Thyroid gland (tissue), 4 donors: ENCODE measurements around the gene USP37. TPM values are rescaled to one million over a fixed set of nuclear protein-coding genes. Genes with fewer than 3 reads are reported as not detected.

Experiments used
- DNase-seq, 2 donors: peaks; one replicate each; pipeline ENCODE4 v3.0.0-alpha.2; 2019
- H3K27ac ChIP-seq, 3 donors: fragments of 200-600 bp; sonication (generic); 1 replicate in 2 of 3; 2 replicates in 1 of 3; pipeline ENCODE4 v1.5.1; 2016 to 2019; ENCODE audit warnings: mild to moderate bottlenecking in 1 of 3, moderate library complexity in 1 of 3
- H3K27me3 ChIP-seq: fragments of 200-600 bp; sonication (generic); one replicate; pipeline ENCODE4 v1.5.1; 2019
- H3K36me3 ChIP-seq, 2 donors: fragments of 200-600 bp; sonication (generic); one replicate each; pipeline ENCODE4 v1.5.1; 2016 to 2019
- H3K4me1 ChIP-seq, 2 donors: fragments of 200-600 bp; sonication (generic); one replicate each; pipeline ENCODE4 v1.5.1; 2017 to 2019
- H3K4me3 ChIP-seq, 3 donors: fragments of 200-600 bp; sonication (generic); replicated peaks in 1 of 3; 1 replicate in 2 of 3; 2 replicates in 1 of 3; pipeline ENCODE4 v1.5.1; 2016; ENCODE audit warnings: mild to moderate bottlenecking in 1 of 3
- H3K9me3 ChIP-seq: fragments of 200-600 bp; sonication (generic); one replicate; pipeline ENCODE4 v1.5.1; 2017
- CTCF ChIP-seq, 6 experiments: fragments of 200-600 bp in 3 of 6; fragments of 450-650 bp in 3 of 6; sonication (generic) in 3 of 6; IDR thresholded peaks; one replicate each; pipeline ENCODE4 v1.5.1; 2016 to 2019; ENCODE audit warnings: antibody characterized with exemption in 6 of 6, mild to moderate bottlenecking in 2 of 6, inconsistent platforms in 1 of 6, moderate library complexity in 1 of 6
- POLR2A ChIP-seq, 2 donors: fragments of 450-650 bp; IDR thresholded peaks; one replicate each; pipeline ENCODE4 v1.6.1; 2017; ENCODE audit warnings: antibody characterized with exemption in 2 of 2, mild to moderate bottlenecking in 2 of 2, moderate library complexity in 1 of 2
- WGBS, 2 donors: methylation state at CpG; one replicate each; pipeline ENCODE4 v1.1.5; 2017; 5-methylcytosine and 5-hydroxymethylcytosine counted together
- intact Hi-C: fragments of 100-400 bp; cut with DNase I; formaldehyde crosslinking; loops from one replicate; pipeline ENCODE4 v1.15.1; 2023
- total RNA-seq, 4 donors: library from RNA; depleted of rRNA; stranded (reverse); fragments of >200 nt; gene quantifications; one replicate each; pipeline ENCODE4 v1.2.3, GENCODE V29; 2016

The USP37 gene
- total RNA-seq, 4 donors from 2014 or later = 10.6 to 22.4 (median 15.8) TPM

- Histone ChIP-seq H3K27ac (no peak overlapping the region), H3K27me3 (no peaks in the 10 kb centered on the region), H3K36me3 (no peaks in the 10 kb centered on the region), H3K4me1 (no peaks in the 10 kb centered on the region), H3K9me3 (no peaks in the 10 kb centered on the region), H3K4me3 (no peak overlapping the region)
- TF ChIP-seq POLR2A (IDR thresholded peaks at IDR 0.05) = no peak
- WGBS, 2 donors = 90 to 94% methylated on average over 9 of the region's 9 CpGs
- DNase-seq = no peak
- intact Hi-C loops = no loop called here
These were observed 145.6 kb downstream of the USP37 start for GRCh38 chr2:218422403-218423086.

GRCh38 chr2:218421027-218421426 lies 147.1 kb downstream of the USP37 start:
- Histone ChIP-seq H3K4me3 (no peak overlapping the region), H3K9me3 (no peaks in the 10 kb centered on the region), H3K27ac (no peak overlapping the region), H3K36me3 (no peaks in the 10 kb centered on the region), H3K4me1 (no peaks in the 10 kb centered on the region), H3K27me3 (no peaks in the 10 kb centered on the region)
- WGBS, 2 donors = 76% methylated on average over 2 of the region's 2 CpGs
- TF ChIP-seq CTCF (IDR thresholded peaks at IDR 0.05) (no peak), POLR2A (IDR thresholded peaks at IDR 0.05) (no peak)
- no peak for DNase-seq
- intact Hi-C loops = no loop called here

GRCh38 chr2:218419630-218420216 lies 148.4 kb downstream of the USP37 start:
- H3K36me3 ChIP-seq = no peaks in the 10 kb centered on the region
- H3K4me1 ChIP-seq = no peaks in the 10 kb centered on the region
- H3K27me3 ChIP-seq = no peaks in the 10 kb centered on the region
- H3K4me3 ChIP-seq = no peak overlapping the region
- intact Hi-C loops = no loop called here
- no peak overlapping the region for H3K27ac ChIP-seq
- TF ChIP-seq CTCF (IDR thresholded peaks at IDR 0.05) (no peak), POLR2A (IDR thresholded peaks at IDR 0.05) (no peak)
- DNase-seq = no peak
- WGBS, 2 donors = 87 to 88% methylated on average over 3 to 5 of the region's 7 CpGs
- no peaks in the 10 kb centered on the region for H3K9me3 ChIP-seq

GRCh38 chr2:218418717-218419458 lies 149.3 kb downstream of the USP37 start, which contains the start of gene VIL1:
Gene VIL1 (plus strand): TSS chr2:218419123. CDS start chr2:218423779, 4,656 bp downstream.
- no peak for DNase-seq
- no peaks in the 10 kb centered on the region for H3K9me3 ChIP-seq
- H3K4me3 ChIP-seq = no peak within 1 kb of the TSS
- TF ChIP-seq POLR2A (IDR thresholded peaks at IDR 0.05) = no peak
- no peak for TF ChIP-seq CTCF (IDR thresholded peaks at IDR 0.05)
- H3K27me3 ChIP-seq = no peaks in the 10 kb centered on the region
- 81 to 84% methylated on average over 7 to 9 of the region's 9 CpGs for WGBS, 2 donors
- intact Hi-C loops = no loop called here
- H3K4me1 ChIP-seq = no peaks in the 10 kb centered on the region
- no peak within 1 kb of the TSS for H3K27ac ChIP-seq
- H3K36me3 ChIP-seq = no peaks in the 10 kb centered on the region

GRCh38 chr2:218418321-218418716 lies 149.8 kb downstream of the USP37 start:
- Histone ChIP-seq H3K4me3 (no peak overlapping the region), H3K27ac (no peak overlapping the region), H3K36me3 (no peaks in the 10 kb centered on the region), H3K4me1 (no peaks in the 10 kb centered on the region), H3K9me3 (no peaks in the 10 kb centered on the region), H3K27me3 (no peaks in the 10 kb centered on the region)
- DNase-seq = no peak
- intact Hi-C loops = no loop called here
- WGBS, 2 donors = 80 to 81% methylated on average over 3 of the region's 5 CpGs
- TF ChIP-seq CTCF (IDR thresholded peaks at IDR 0.05) (no peak), POLR2A (IDR thresholded peaks at IDR 0.05) (no peak)
